Memory B cell (primary cell): Measurements from ENCODE around the gene CNNM2.
A peak's percentile ranks its signal among the peaks of the same experiment; 100 is the strongest.
"Not testable (repeated sequence)": the region's sequence is repeated elsewhere in the genome, so short reads cannot be mapped to it uniquely, and the experiment has no call there.

ENCODE experiments used
- ATAC-seq: fragments of 150-1000 bp; cut with Tn5 transposase; 2 replicates; pipeline ENCODE4 v1.10.0; 2021; ENCODE audit warnings: low read depth, mild to moderate bottlenecking, moderate library complexity
- DNase-seq, 2 donors: peaks; one replicate each; pipeline ENCODE4 v3.0.0; 2022; ENCODE audit warnings: low spot score in 2 of 2
- H3K27ac Mint-ChIP-seq: one replicate; pipeline ENCODE4 v1.8.0; 2022; ENCODE audit warnings: mild to moderate bottlenecking, moderate library complexity, mixed read lengths
- H3K27me3 Mint-ChIP-seq: one replicate; pipeline ENCODE4 v1.8.0; 2022; ENCODE audit warnings: mixed read lengths
- H3K36me3 Mint-ChIP-seq: one replicate; pipeline ENCODE4 v1.8.0; 2022; ENCODE audit warnings: mild to moderate bottlenecking, mixed read lengths
- H3K4me1 Mint-ChIP-seq: one replicate; pipeline ENCODE4 v1.8.0; 2022; ENCODE audit warnings: mixed read lengths
- H3K4me3 Mint-ChIP-seq: one replicate; pipeline ENCODE4 v1.8.0; 2022; ENCODE audit warnings: mild to moderate bottlenecking, moderate library complexity, mixed read lengths
- H3K9me3 Mint-ChIP-seq: one replicate; pipeline ENCODE4 v1.8.0; 2022; ENCODE audit warnings: mixed read lengths

CNNM2 gene

DNA sequence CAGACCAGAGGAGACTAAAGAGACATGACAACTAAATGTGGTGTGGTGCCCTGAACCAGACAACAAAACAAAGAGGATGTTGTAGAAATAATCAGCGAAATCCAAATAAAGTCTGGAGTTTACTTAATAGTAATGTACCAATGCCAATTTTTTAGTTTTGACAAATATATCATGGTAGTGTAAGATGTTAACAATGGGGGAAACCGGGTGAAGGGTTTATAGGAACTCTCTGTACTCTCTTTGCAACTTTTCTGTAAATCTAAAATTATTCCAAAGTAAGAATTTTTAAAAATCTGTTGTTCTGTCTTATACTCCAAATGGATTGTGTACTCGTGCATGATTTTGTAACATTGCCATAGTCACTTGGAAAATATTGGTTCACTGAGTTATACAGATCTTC lies 129.3 kb downstream of the CNNM2 start:
- Mint-ChIP-seq H3K4me3 (no peak overlapping the region), H3K4me1 (peaks cover 4% of the 10 kb centered on the region), H3K27me3 (no peaks in the 10 kb centered on the region), H3K36me3 (peaks cover 13% of the 10 kb centered on the region), H3K9me3 (no peaks in the 10 kb centered on the region), H3K27ac (no peak overlapping the region)
- ATAC-seq (no peak), DNase-seq (no peak)

DNA sequence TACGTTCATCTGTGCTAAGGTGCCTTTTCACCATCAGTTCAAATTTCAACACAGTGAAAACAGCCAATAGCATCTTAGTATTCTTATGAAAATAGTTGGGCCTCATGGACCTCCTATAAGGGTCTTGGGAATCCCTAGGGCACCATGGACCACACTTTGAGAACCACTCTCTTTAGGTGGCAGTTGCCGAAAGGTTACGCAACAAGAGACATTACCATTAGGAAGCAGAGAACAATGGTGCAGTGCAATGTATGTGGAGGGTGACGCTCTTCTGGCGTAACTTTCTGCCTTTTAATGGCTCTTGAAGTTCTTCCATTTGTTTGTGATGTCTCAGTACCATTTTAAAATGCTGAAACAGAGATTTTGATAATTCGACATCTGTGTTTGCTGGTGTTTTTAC lies 131.1 kb downstream of the CNNM2 start:
- no peak for ATAC-seq
- H3K27me3 Mint-ChIP-seq = no peaks in the 10 kb centered on the region
- no peaks in the 10 kb centered on the region for H3K9me3 Mint-ChIP-seq
- H3K4me1 Mint-ChIP-seq = peaks cover 5% of the 10 kb centered on the region
- DNase-seq = no peak
- no peak overlapping the region for H3K27ac Mint-ChIP-seq
- no peak overlapping the region for H3K4me3 Mint-ChIP-seq
- peaks cover 15% of the 10 kb centered on the region for H3K36me3 Mint-ChIP-seq

DNA sequence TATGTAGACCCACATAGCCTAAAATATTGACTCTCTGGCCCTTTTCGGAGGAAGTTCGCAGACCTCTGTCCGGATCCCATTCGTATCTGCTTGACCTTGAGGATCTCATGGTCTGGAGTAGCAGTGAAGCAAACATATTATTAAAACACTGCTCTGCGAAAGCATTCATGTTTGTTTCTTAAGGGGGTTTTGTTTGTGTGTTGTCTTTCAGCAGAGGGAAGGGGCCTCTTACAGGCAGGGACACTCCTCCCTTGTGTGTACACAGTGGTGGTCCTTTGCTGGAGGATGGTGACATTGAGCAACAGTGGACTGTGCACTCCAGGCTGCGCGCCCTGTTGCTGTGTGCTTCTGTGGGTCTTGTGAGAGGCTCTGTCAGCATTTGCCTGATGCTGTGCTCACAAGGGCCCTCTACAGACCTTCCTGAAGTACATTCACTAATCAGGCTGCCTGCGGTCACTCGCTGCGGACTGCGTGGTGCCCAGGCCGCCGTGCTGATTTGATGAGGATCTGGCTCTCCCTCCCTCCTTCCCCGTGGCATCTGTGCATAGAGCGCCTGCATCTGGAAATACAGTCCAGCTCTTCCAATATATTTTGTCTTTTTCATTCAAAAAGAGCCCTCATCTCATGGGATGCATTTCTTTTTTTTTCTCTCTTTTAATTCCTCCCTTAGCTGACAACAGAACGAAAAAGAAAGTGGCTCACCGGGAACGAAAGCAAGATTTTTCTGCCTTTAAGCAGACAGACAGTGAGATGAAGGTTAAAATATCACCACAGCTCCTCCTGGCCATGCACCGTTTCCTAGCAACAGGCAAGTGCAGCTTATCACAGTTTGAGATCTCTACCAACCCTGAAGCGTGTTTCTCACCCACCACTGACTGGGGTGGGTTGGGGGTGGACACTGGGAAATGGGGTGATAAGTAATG lies 135.8 kb downstream of the CNNM2 start:
- ATAC-seq = no peak
- H3K4me3 Mint-ChIP-seq = peak overlapping the region; percentile 62
- no peaks in the 10 kb centered on the region for H3K9me3 Mint-ChIP-seq
- no peak for DNase-seq
- peaks cover 6% of the 10 kb centered on the region for H3K4me1 Mint-ChIP-seq
- H3K27me3 Mint-ChIP-seq = no peaks in the 10 kb centered on the region
- H3K36me3 Mint-ChIP-seq = peaks cover 28% of the 10 kb centered on the region
- peak overlapping the region; percentile 48 for H3K27ac Mint-ChIP-seq

DNA sequence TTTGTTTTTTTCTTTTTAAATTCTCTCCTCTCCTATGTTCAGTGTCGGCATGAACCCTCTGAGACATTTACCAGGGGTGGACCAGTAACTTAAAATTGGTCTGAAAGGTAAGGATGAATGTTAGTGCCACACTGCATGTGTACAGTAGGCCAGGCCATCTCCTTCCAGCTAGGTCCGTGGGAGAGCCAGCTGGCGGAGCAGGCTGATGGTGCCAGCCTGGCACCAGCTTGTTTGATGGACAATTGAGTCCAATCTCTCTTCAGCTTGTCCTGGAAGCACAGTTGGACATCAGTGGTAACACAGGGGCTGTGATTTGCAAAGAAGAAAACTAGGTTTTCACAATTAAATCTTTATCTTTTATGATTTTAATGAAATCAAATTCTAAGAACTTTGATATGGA lies 136.5 kb downstream of the CNNM2 start:
- no peak for DNase-seq
- peaks cover 26% of the 10 kb centered on the region for H3K36me3 Mint-ChIP-seq
- peaks cover 6% of the 10 kb centered on the region for H3K4me1 Mint-ChIP-seq
- no peak overlapping the region for H3K27ac Mint-ChIP-seq
- no peak for ATAC-seq
- no peaks in the 10 kb centered on the region for H3K9me3 Mint-ChIP-seq
- no peak overlapping the region for H3K4me3 Mint-ChIP-seq
- H3K27me3 Mint-ChIP-seq = no peaks in the 10 kb centered on the region

DNA sequence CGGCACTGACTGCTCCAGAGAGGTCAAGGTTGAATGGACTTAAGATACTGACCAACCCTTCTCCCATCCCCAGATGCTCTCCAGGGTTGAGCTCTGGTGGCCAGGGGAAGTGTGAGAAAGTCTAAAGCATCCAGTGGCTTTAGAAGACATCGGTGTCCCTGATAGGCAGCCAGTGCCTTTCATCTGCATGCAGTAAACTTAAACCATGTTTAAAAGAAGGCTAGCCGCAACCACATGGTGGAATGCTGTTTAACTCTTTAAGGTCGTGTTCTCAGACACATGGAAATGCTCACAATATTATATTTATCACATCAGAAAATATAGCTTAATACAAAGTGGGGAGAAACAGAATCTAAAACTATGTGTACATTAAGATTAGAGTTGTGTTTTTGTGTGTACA lies 137.0 kb downstream of the CNNM2 start:
- peaks cover 6% of the 10 kb centered on the region for H3K4me1 Mint-ChIP-seq
- no peak overlapping the region for H3K4me3 Mint-ChIP-seq
- DNase-seq (no peak), ATAC-seq (no peak)
- no peak overlapping the region for H3K27ac Mint-ChIP-seq
- no peaks in the 10 kb centered on the region for H3K27me3 Mint-ChIP-seq
- H3K9me3 Mint-ChIP-seq = no peaks in the 10 kb centered on the region
- peaks cover 25% of the 10 kb centered on the region for H3K36me3 Mint-ChIP-seq

DNA sequence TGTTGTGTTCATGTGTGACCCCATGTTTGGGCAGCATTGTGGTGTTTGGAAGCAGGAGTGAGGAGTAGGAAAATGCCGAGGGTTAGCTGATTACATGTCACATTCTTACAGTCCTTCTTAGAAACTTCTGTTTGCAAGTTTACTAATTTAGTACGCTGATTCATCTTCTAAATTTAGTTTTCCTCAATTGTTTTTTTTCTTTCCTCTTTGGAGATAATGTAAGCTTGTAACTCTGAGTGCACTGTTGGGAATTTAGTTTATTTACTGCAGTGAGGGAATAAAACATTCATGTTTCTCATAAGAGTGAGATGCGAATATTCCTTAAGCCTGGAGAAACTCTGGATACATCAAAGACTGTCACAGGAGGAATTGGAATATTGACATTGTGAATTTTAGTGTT lies 139.9 kb downstream of the CNNM2 start:
- Mint-ChIP-seq H3K9me3 (no peaks in the 10 kb centered on the region), H3K36me3 (peaks cover 20% of the 10 kb centered on the region), H3K27me3 (no peaks in the 10 kb centered on the region), H3K4me1 (peaks cover 6% of the 10 kb centered on the region), H3K27ac (no peak overlapping the region), H3K4me3 (no peak overlapping the region)
- ATAC-seq (no peak), DNase-seq (no peak)

DNA sequence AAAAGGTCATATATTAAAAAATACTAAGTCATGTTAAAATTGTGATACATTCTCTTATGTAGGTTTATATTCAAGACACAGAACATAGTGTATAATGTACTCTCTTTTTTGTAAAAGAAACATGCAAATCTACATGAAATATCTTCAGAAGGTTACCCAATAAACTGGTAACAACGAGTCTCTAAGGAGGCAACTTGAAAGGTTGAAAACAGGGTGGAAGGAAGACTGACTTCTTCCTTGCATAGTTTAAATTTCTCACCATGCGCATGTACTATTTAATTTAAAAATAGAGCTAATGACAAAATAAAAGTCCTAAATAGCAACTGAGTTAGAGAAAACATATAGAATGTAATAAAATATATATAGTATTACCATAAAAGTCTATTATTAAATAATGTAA lies 142.5 kb downstream of the CNNM2 start:
- Mint-ChIP-seq H3K9me3 (no peaks in the 10 kb centered on the region), H3K27ac (no peak overlapping the region), H3K27me3 (no peaks in the 10 kb centered on the region), H3K4me1 (no peaks in the 10 kb centered on the region), H3K4me3 (no peak overlapping the region), H3K36me3 (peaks cover 16% of the 10 kb centered on the region)
- ATAC-seq (no peak), DNase-seq (no peak)

DNA sequence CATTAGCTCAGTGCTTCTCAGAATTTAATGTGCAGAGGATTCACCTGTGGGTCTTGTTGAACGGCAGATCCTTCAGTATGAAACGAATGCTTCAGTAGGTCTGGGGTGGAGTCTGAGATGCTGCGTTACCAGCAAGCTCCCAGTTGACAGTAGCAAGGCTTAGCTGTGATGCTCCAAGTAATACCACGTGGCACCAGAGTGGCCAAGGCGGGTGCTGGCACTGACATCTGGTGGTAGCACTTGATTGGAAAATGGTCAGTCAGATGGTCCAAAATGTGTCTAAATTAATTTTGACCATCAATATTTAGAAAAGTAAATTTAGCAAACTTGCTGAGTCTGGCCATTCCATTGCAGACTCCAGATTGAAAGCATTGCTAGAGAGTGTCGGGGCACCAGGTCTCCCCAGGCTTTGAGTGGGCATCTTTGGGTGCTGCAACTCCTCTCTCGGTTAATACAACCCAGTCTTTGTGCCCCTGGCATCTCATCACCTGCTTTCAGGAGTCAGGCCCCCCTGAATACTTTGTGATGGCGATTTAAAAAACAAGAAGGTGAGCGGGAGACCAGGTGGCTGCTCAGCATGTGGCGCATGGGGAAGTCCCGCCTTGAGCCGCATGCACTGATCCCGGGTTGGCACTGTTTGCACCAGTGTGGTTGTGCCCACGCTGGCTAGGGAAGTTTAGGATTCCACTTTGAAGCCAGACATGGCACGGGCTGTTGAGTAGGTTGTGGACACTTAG lies 144.9 kb downstream of the CNNM2 start:
- H3K4me1 Mint-ChIP-seq = peaks cover 8% of the 10 kb centered on the region
- H3K27me3 Mint-ChIP-seq = no peaks in the 10 kb centered on the region
- no peak for ATAC-seq
- DNase-seq = no peak
- H3K4me3 Mint-ChIP-seq = no peak overlapping the region
- peaks cover 12% of the 10 kb centered on the region for H3K36me3 Mint-ChIP-seq
- H3K27ac Mint-ChIP-seq = no peak overlapping the region
- H3K9me3 Mint-ChIP-seq = no peaks in the 10 kb centered on the region

DNA sequence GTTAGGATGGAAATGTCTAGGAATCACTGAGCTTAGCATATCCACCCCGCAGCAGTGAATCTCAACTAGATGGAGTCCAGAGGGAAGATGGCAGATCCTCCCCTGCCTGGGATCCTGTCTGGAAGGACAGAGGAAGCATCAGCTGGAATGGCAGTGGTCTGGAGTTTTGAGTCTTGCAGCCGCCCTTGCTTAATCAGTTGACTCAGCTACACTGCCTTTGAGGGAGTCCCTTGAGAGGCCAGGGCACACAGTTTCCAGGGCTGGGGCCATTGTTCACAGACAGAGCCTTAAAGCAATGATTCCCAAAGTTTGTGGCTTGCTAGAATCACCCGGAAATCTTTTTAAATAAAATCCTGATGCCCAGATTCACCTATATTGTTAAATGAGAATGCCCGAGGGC lies 146.9 kb downstream of the CNNM2 start:
- no peak for ATAC-seq
- no peaks in the 10 kb centered on the region for H3K27me3 Mint-ChIP-seq
- H3K9me3 Mint-ChIP-seq = no peaks in the 10 kb centered on the region
- no peak overlapping the region for H3K27ac Mint-ChIP-seq
- peaks cover 21% of the 10 kb centered on the region for H3K4me1 Mint-ChIP-seq
- no peak for DNase-seq
- peaks cover 12% of the 10 kb centered on the region for H3K36me3 Mint-ChIP-seq
- no peak overlapping the region for H3K4me3 Mint-ChIP-seq

DNA sequence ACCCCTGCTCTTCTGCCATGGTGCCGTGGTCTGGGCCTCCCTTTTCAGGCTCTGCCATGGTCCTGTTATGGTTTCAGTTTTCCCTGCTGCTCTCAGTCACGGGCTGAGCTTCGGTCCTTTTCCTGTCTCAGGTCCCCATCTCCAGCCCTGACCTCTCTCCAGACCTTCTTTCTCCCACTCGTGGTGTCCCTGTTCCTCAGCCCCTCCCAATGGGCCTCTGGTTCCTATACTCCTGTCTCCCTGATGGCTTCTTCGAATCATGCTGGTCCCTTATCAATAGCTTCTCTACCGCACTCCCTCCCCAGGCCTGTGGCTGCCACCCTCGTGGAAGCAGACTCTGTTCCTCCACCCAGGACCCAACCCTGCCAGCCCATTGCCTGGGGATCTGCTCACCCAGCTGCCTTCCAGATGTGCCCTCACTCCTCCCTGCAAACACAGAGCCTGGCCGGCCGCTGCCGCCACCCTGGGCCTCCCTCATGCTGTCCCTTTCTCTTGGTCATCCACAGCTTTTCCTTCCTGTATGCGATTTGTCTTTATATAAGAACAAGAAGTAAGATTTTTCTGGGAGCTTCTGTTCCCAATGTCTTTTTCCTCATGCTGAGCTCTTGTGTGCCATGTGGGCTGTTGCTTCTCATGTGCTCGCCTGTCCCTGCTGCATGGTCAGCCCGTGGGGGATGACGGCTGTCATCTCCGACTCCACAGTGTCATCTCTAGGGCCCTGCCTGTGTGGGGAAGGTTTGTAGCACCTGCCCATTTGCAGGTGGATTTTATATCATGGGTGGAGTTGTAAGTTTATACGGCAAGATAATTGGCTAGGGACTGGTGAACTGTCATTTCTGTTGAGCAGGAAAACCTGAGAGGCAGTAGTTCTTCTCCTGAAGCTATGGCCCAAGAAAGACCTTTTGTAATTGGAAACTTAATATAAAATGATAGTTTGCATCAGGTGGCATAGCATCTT lies 148.3 kb downstream of the CNNM2 start:
- DNase-seq (no peak), ATAC-seq (no peak)
- Mint-ChIP-seq H3K9me3 (no peaks in the 10 kb centered on the region), H3K27ac (no peak overlapping the region), H3K4me3 (no peak overlapping the region), H3K4me1 (peaks cover 32% of the 10 kb centered on the region), H3K36me3 (peaks cover 12% of the 10 kb centered on the region), H3K27me3 (no peaks in the 10 kb centered on the region)

DNA sequence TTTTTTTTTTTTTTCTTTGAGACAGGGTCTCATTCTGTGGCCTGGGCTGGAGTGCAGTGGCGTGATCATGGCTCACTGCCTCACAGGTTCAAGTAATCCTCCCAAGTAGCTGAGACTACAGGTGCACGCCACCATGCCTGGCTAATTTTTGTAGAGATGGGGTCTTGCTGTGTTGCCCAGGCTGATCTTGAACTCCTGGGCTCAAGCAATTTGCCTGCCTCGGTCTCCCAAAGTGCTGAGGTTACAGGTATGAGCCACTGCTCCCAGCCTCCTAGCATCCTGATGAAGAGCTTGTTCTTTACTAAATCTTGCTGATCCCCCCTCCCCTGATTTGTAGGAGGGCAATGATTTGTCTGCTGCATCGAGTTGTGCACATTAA lies 149.0 kb downstream of the CNNM2 start:
- H3K4me1 Mint-ChIP-seq = peaks cover 32% of the 10 kb centered on the region
- not testable (repeated sequence) for DNase-seq, ATAC-seq, H3K9me3 Mint-ChIP-seq, H3K27me3 Mint-ChIP-seq, H3K27ac Mint-ChIP-seq, H3K4me3 Mint-ChIP-seq
- peaks cover 12% of the 10 kb centered on the region for H3K36me3 Mint-ChIP-seq

DNA sequence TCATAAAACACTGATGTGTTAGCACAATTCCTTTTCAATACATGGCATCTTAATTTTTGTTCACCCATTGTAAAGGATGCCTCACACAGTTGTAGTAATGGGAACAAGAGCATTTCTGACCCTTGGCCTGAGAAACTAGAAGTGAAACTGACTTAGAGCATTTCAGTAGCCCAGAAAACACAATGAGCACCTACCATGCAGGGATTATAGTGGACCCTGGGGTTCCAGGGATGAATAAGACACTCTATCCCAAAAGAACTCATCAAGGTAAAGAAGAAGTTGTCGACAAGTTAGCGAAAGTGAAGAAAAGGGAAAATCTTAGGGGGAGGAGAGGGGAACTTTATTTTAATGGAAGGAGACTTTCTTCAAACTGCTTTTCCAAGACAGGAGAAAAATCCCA lies 149.4 kb downstream of the CNNM2 start:
- Mint-ChIP-seq H3K9me3 (no peaks in the 10 kb centered on the region), H3K4me3 (no peak overlapping the region), H3K27me3 (no peaks in the 10 kb centered on the region), H3K4me1 (peaks cover 32% of the 10 kb centered on the region), H3K27ac (no peak overlapping the region), H3K36me3 (peaks cover 12% of the 10 kb centered on the region)
- DNase-seq (no peak), ATAC-seq (no peak)

DNA sequence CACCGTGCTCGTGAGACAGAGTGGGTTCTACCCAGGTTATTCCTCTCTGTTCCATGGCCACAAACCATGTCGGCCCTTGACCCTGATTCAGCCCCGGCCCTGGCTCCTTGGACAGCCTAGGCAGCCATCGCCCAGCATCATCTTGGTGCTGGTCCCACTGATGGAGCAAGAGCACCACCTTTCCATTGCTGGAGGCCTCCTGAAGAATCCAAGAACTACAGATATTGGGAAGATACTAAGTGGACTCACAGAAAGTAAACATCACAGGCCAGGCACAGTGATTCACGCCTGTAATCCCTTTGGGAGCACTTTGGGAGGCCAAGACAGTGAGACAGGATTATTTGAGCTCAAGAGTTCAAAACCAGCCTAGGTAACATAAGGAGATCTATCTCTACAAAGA lies 149.9 kb downstream of the CNNM2 start:
- Mint-ChIP-seq H3K27ac (no peak overlapping the region), H3K27me3 (no peaks in the 10 kb centered on the region), H3K4me1 (peaks cover 32% of the 10 kb centered on the region), H3K36me3 (peaks cover 12% of the 10 kb centered on the region), H3K4me3 (no peak overlapping the region), H3K9me3 (no peaks in the 10 kb centered on the region)
- ATAC-seq = no peak
- DNase-seq = no peak
